LNCAP (cell line): ENCODE data around the gene DNAJB12.

ENCODE experiments used
- TF ChIP-seq, protein P1 (sequence below): fragments of 450-650 bp; IDR thresholded peaks from 2 replicates; pipeline ENCODE4 v1.5.1; 2017; ENCODE audit warnings: mild to moderate bottlenecking

Gene DNAJB12

DNA sequence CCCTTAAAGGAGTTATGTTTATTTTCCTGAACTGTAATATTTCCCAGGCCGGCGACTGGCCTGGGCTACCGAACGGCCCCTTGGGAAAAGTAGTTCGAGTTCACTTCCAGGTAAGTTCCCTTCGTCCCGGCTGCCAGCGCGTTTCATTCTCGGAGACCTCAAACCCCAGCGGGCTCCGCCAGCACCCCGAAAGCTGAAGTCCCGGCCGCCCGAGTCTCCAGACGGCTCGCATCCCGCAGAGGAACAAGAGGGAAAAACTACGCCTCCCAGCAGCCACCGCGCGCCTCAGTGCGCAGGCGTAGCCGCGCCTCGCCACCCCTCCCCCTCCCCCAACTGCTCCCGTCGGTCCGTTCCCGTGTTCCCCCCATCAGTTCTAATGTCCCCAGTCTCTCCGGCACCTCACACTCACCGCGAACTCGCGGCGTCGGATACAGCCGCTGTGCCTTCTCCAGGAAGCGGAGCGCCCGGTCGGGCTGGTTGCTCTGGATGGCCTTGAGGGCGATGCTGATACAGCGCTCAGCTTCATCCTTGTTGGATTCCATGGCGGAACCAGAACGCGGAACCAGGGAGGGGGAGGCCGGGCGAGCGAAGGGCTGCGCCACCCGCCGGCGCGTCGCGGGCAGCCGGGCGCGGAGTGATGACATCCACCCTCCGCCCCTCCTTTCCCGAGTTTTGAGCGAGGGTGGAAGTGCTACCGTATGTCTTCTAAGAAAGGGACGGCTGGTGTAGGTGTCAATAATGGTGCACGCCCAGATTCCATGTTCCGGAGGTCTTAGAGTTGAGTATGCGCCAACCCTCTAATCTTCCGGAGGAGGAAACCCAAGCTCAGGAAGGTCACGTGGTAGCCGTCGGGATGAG lies at the start of gene DNAJB12:
Gene DNAJB12 (minus strand): TSS at position 564 of the 858 bp plus-strand sequence. CDS start 22 bp downstream, at position 542.
- TF ChIP-seq, protein P1, sequence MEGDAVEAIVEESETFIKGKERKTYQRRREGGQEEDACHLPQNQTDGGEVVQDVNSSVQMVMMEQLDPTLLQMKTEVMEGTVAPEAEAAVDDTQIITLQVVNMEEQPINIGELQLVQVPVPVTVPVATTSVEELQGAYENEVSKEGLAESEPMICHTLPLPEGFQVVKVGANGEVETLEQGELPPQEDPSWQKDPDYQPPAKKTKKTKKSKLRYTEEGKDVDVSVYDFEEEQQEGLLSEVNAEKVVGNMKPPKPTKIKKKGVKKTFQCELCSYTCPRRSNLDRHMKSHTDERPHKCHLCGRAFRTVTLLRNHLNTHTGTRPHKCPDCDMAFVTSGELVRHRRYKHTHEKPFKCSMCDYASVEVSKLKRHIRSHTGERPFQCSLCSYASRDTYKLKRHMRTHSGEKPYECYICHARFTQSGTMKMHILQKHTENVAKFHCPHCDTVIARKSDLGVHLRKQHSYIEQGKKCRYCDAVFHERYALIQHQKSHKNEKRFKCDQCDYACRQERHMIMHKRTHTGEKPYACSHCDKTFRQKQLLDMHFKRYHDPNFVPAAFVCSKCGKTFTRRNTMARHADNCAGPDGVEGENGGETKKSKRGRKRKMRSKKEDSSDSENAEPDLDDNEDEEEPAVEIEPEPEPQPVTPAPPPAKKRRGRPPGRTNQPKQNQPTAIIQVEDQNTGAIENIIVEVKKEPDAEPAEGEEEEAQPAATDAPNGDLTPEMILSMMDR: no peak

DNA sequence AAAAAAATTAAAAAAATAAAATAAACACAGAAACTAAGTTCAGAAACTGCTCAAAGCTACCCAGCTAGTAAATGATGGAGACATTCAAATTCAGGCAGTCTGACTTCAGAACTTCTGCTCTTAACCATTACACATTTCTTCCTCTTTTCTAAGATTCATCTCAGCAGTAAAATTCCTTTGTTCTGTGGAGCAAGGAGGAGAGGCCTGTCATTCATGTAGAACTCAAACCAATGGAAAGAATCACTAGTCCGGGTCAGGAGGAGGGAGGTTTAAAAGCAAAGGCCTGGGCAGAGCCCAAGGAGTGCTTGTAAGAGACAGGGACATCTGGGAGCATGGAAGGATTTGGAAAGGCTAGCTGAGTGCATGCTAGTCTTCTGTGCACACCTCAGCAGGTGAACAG lies 37.9 kb upstream of the DNAJB12 start:
- TF ChIP-seq, protein P1: no peak

DNA sequence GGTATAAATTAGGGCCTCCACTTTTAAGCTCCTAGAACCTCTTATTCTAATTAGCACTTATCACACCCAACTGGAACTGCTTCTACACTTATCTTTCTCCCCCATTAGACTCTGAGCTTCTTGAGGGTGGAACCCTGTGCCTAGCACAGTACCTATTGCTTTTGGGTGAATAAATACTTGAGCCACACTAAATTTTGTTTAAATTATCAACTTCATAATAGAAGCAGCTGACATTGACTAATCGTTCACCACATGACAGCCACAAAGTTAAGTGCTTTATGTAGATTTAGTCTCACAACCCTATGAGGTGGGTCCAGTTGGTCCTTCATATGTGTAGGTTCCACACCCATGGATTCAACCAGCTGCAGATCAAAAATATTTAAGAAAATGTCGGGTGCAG lies 36.0 kb upstream of the DNAJB12 start:
- TF ChIP-seq, protein P1: no peak

DNA sequence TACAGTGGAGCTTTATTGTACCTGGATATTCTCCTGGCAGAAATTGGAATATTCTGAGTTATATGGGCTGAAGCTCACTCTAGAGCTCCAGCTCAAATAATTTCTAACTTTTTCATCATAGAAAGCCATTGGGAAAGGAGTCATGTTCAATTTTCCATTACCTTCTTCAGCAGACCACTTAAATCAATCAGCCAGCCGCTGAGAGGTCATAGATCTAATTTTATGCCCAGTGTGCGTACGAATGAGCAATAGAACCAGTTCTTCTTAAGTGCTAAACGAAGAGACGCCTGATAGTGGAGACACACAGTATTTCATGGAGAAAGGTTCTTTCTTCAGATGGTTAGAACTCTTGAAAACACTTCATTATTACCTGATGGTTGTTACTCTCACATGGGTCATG lies 35.0 kb upstream of the DNAJB12 start:
- TF ChIP-seq, protein P1: no peak

DNA sequence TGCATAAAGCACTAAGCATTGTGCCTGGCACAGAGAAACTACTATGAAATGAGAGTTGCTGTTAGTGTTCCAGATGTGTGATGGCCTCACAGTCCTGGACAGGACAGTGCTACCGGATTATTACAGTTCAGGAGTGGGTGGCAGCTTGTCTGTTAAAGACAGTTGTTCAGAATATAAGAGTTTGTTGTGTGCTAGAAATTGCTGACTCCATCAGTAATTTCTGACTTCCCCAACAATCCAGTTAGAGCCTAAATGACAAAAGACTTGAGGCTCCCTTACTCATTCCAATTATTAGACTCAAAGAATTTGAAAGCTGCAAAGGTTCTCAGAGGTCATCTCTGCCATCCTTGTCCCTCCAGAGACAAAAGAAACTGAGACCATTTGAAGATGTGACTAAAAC lies 34.3 kb upstream of the DNAJB12 start:
- TF ChIP-seq, protein P1: no peak

DNA sequence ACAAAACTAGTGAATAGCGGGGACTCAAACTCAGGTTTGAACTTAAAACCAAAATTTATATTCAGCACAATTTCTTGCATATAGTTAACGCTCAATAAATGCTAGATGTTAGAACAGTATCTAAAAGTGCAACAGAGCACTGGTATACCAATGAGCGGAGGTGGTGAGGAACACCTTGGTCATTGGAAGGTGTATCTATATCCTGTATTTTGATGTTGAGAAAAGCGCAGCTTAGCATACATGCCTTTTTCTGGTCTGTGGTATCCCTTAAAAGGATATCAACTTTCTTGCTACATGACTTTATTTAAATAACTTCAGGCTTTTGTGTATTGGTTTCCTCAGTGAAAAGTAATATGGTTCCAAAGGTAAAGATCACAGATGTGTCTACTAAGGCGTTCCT lies 33.3 kb upstream of the DNAJB12 start:
- TF ChIP-seq, protein P1: no peak

DNA sequence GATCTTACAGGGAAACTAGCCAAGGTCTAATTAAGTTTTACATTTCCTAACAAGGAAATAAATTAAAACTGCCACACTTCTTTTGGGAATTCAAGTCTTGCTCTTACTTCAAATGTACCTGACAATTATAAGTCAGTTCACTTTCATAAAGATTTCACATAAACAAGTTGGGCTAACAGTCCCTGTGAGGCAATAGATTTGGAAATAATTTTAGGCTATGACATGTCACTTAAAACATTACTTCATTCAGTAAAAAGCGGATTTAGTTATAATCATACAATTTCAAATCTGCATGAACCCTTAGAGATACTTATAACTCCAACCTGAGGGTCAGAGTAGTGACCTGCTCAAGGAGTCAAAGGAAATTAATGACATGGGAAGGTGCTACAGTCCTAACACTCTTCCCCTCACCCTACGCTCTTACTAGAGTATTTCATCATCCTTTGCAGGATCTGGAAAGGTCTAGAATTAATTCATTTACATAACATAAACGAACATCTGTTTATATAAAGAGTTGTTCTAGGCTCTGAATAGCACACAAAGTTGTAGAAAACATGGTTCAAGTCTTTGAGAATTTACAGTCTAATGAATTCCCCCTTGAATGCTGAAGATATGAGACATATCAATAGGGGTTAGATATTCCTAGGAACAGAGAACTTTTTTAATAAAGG lies 32.3 kb upstream of the DNAJB12 start:
- TF ChIP-seq, protein P1: no peak
